ENCODE measurements around the gene PTPRJ.

DNA sequence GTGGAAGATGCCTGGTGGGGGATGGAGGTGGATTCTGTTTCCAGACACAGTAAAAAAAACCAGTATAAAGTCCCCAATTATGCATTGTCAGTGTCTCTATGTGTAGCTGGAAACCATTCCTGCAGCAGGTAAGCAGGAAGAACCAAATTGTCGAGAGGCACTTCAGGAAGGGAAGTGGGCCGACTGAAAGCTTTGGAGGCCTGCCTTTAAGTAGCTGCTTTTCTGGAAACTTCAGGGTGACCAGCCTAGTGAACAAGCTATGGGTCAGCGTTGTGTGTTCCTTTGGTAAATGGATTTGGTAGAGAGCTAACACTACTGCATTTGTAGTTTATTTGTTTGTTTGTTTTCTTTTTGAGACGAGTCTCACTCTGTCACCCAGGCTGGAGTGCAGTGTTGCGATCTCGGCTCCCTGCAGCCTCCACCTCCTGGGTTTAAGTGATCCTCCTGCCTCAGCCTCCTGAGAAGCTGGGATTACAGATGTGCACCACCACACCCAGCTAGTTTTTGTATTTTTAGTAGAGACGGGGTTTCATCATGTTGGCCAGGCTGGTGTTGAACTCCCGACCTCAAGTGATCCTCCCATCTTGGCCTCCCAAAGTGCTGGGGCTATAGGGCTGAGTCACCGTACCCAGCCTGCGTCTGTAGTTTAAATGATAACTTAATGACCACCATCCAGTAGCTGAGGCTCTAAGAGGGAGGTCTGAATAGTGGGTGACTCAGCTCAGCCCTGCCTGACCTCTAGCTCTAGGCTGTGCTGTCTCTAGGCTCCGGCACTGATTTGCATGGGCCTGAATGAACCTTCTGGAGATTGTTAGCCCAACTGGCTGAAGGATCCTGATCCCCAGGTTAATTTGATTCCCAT lies 12.8 kb downstream of the PTPRJ start:
- TF ChIP-seq CTCF (IDR thresholded peaks at IDR 0.05) (no peak), POLR2A (IDR thresholded peaks at IDR 0.05) (no peak)

Data from sigmoid colon (tissue), 3 donors.